Loucy (cell line): ENCODE measurements around the gene TCOF1.

Source experiments
- H2AFZ ChIP-seq: fragments of 200-600 bp; sonication (generic); 2 replicates; pipeline ENCODE4 v1.6.0; 2016; ENCODE audit warnings: antibody characterized with exemption, mild to moderate bottlenecking, low read length, moderate library complexity
- H3F3A ChIP-seq: fragments of 200-600 bp; 2 replicates; pipeline ENCODE4 v1.6.0; 2016; ENCODE audit warnings: antibody characterized with exemption, low read depth, mild to moderate bottlenecking
- H3K27me3 ChIP-seq: fragments of 200-600 bp; sonication (generic); 2 replicates; pipeline ENCODE4 v1.6.1; 2014; ENCODE audit warnings: low read length, mild to moderate bottlenecking; ENCODE audit not compliant: insufficient read depth, poor library complexity, severe bottlenecking
- H3K36me3 ChIP-seq: fragments of 200-600 bp; sonication (generic); 2 replicates; pipeline ENCODE4 v1.6.1; 2016; ENCODE audit warnings: low read length; ENCODE audit not compliant: insufficient read depth
- H3K4me1 ChIP-seq: fragments of 200-600 bp; sonication (generic); 2 replicates; pipeline ENCODE4 v1.5.1; 2014; ENCODE audit warnings: low read length, mild to moderate bottlenecking; ENCODE audit not compliant: insufficient read depth, poor library complexity, severe bottlenecking
- H3K4me2 ChIP-seq: fragments of 200-600 bp; sonication (generic); 2 replicates; pipeline ENCODE4 v1.6.0; 2014; ENCODE audit warnings: antibody characterized with exemption, low read length, low read depth, mild to moderate bottlenecking; ENCODE audit not compliant: poor library complexity, severe bottlenecking
- H3K4me3 ChIP-seq: fragments of 200-600 bp; sonication (generic); 2 replicates; pipeline ENCODE4 v1.5.1; 2014; ENCODE audit warnings: low read length, mild to moderate bottlenecking, mixed read lengths; ENCODE audit not compliant: poor library complexity, severe bottlenecking
- H3K79me2 ChIP-seq: fragments of 200-600 bp; sonication (generic); 2 replicates; pipeline ENCODE4 v1.6.1; 2014; ENCODE audit warnings: low read length; ENCODE audit not compliant: insufficient read depth
- H3K9ac ChIP-seq: fragments of 200-600 bp; sonication (generic); 2 replicates; pipeline ENCODE4 v1.6.0; 2014; ENCODE audit warnings: mild to moderate bottlenecking, low read depth, low read length, moderate library complexity; ENCODE audit not compliant: poor library complexity, severe bottlenecking
- H3K9me2 ChIP-seq: fragments of 200-600 bp; sonication (generic); replicated peaks from 2 replicates; pipeline ENCODE4 v1.6.1; 2016; ENCODE audit warnings: low read depth, low read length, mixed read lengths
- H3K9me3 ChIP-seq: fragments of 200-600 bp; sonication (generic); 2 replicates; pipeline ENCODE4 v1.6.1; 2014; ENCODE audit warnings: mild to moderate bottlenecking, antibody characterized with exemption, low read length, low read depth; ENCODE audit not compliant: insufficient read depth
- H4K20me1 ChIP-seq: fragments of 200-600 bp; sonication (generic); 2 replicates; pipeline ENCODE4 v1.6.0; 2014; ENCODE audit warnings: antibody characterized with exemption, low read length, mild to moderate bottlenecking; ENCODE audit not compliant: insufficient read depth, poor library complexity, severe bottlenecking
- EZH2phosphoT487 ChIP-seq: fragments of 200-600 bp; IDR thresholded peaks from 2 replicates; pipeline ENCODE4 v1.6.1; 2018; ENCODE audit warnings: antibody characterized with exemption, mild to moderate bottlenecking, moderate library complexity, borderline replicate concordance
- TF ChIP-seq, protein P1 (sequence below): fragments of 200-600 bp; sonication (generic); conservative IDR thresholded peaks from 2 replicates; pipeline ENCODE4 v1.5.1; 2014; ENCODE audit warnings: mild to moderate bottlenecking, antibody characterized with exemption, low read length

The TCOF1 gene

GRCh38 chr5:150323819-150324218 is 33.7 kb upstream of the TCOF1 start:
- no peak overlapping the region for H3K4me3 ChIP-seq
- no peaks in the 10 kb centered on the region for H3K79me2 ChIP-seq
- no peak for TF ChIP-seq EZH2phosphoT487
- TF ChIP-seq, protein P1, sequence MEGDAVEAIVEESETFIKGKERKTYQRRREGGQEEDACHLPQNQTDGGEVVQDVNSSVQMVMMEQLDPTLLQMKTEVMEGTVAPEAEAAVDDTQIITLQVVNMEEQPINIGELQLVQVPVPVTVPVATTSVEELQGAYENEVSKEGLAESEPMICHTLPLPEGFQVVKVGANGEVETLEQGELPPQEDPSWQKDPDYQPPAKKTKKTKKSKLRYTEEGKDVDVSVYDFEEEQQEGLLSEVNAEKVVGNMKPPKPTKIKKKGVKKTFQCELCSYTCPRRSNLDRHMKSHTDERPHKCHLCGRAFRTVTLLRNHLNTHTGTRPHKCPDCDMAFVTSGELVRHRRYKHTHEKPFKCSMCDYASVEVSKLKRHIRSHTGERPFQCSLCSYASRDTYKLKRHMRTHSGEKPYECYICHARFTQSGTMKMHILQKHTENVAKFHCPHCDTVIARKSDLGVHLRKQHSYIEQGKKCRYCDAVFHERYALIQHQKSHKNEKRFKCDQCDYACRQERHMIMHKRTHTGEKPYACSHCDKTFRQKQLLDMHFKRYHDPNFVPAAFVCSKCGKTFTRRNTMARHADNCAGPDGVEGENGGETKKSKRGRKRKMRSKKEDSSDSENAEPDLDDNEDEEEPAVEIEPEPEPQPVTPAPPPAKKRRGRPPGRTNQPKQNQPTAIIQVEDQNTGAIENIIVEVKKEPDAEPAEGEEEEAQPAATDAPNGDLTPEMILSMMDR, result no peak
- no peaks in the 10 kb centered on the region for H3F3A ChIP-seq
- H3K36me3 ChIP-seq, result no peaks in the 10 kb centered on the region
- no peaks in the 10 kb centered on the region for H3K9me3 ChIP-seq
- no peaks in the 10 kb centered on the region for H3K27me3 ChIP-seq
- no peaks in the 10 kb centered on the region for H3K9me2 ChIP-seq
- no peak overlapping the region for H2AFZ ChIP-seq
- H3K4me2 ChIP-seq, result no peak overlapping the region
- no peaks in the 10 kb centered on the region for H3K4me1 ChIP-seq
- no peak overlapping the region for H3K9ac ChIP-seq
- no peaks in the 10 kb centered on the region for H4K20me1 ChIP-seq

- no peaks in the 10 kb centered on the region for H3K9me2 ChIP-seq
- no peak overlapping the region for H2AFZ ChIP-seq
- H4K20me1 ChIP-seq, result no peaks in the 10 kb centered on the region
- H3K9me3 ChIP-seq, result no peaks in the 10 kb centered on the region
- H3K4me1 ChIP-seq, result no peaks in the 10 kb centered on the region
- H3F3A ChIP-seq, result no peaks in the 10 kb centered on the region
- no peak overlapping the region for H3K4me3 ChIP-seq
- H3K27me3 ChIP-seq, result no peaks in the 10 kb centered on the region
- H3K79me2 ChIP-seq, result no peaks in the 10 kb centered on the region
- H3K36me3 ChIP-seq, result no peaks in the 10 kb centered on the region
- no peak overlapping the region for H3K4me2 ChIP-seq
- no peak overlapping the region for H3K9ac ChIP-seq
- TF ChIP-seq, protein P1, result no peak
- TF ChIP-seq EZH2phosphoT487, result no peak
Observed at GRCh38 chr5:150325426-150325825, 32.1 kb upstream of the TCOF1 start.

DNA sequence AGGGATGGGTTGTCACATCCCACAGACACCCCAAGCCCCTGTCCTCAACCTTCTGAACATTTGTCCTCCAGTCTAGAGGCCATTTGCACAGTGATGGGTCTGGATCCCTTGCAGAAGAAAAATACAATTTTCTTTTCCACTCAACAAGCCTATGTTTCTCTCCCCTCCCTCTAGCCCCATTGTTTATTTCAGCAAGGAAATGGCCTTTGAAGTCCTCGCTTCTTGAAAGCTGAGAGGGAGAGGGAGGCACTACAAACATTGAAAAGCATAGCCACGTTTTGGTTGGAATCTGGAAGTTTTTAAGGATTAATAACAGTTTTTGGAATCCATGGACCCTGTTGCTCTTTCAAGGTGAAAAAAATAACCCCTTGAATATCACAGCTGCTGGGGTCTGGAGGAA is 30.8 kb upstream of the TCOF1 start:
- Histone ChIP-seq H3K79me2 (no peaks in the 10 kb centered on the region), H3K4me3 (no peak overlapping the region), H3K9me3 (no peaks in the 10 kb centered on the region), H2AFZ (no peak overlapping the region), H3K4me2 (no peak overlapping the region), H3K4me1 (no peaks in the 10 kb centered on the region), H3K9me2 (no peaks in the 10 kb centered on the region), H3F3A (no peaks in the 10 kb centered on the region), H4K20me1 (no peaks in the 10 kb centered on the region), H3K36me3 (no peaks in the 10 kb centered on the region), H3K9ac (no peak overlapping the region), H3K27me3 (no peaks in the 10 kb centered on the region)
- TF ChIP-seq, protein P1, result no peak
- TF ChIP-seq EZH2phosphoT487, result no peak
